HEK293T (cell line): ENCODE measurements around the gene CLEC16A.

Source experiments
- CTCF ChIA-PET: fragments of 350-600 bp; formaldehyde crosslinking; extraction: SDS; loops from one replicate; lab custom pipeline; 2021; ENCODE audit warnings: antibody characterized with exemption, inconsistent platforms; lab: Yijun Ruan, JAX
- POLR2A ChIA-PET: fragments of 350-600 bp; formaldehyde crosslinking; extraction: SDS; loops from one replicate; lab custom pipeline; 2020; ENCODE audit warnings: antibody characterized with exemption, inconsistent platforms; lab: Yijun Ruan, JAX
- DNase-seq: peaks from one replicate; pipeline ENCODE4 v3.0.0; 2012; ENCODE audit warnings: mixed read lengths; ENCODE audit errors: extremely low spot score
- ARNT ChIP-seq: fragments of 450-650 bp; IDR thresholded peaks from 2 replicates; pipeline ENCODE4 v1.6.1; 2017; ENCODE audit warnings: mild to moderate bottlenecking
- BHLHE40 ChIP-seq: fragments of 450-650 bp; IDR thresholded peaks from 2 replicates; pipeline ENCODE4 v1.6.1; 2016; ENCODE audit warnings: mild to moderate bottlenecking, moderate library complexity, borderline replicate concordance
- CTBP1 ChIP-seq: fragments of 450-650 bp; IDR thresholded peaks from 2 replicates; pipeline ENCODE4 v1.6.1; 2016; ENCODE audit warnings: borderline replicate concordance
- ELF4 ChIP-seq: fragments of 450-650 bp; IDR thresholded peaks from 2 replicates; pipeline ENCODE4 v1.6.1; 2017; ENCODE audit warnings: antibody characterized with exemption
- FOXA1 ChIP-seq: fragments of 450-650 bp; IDR thresholded peaks from 2 replicates; pipeline ENCODE4 v1.6.1; 2016; ENCODE audit warnings: mild to moderate bottlenecking
- FOXK2 ChIP-seq: fragments of 450-650 bp; IDR thresholded peaks from 2 replicates; pipeline ENCODE4 v1.6.1; 2016; ENCODE audit warnings: mild to moderate bottlenecking
- FOXM1 ChIP-seq: fragments of 450-650 bp; IDR thresholded peaks from 2 replicates; pipeline ENCODE4 v1.6.1; 2017; ENCODE audit warnings: mild to moderate bottlenecking, borderline replicate concordance
- HDGF ChIP-seq: fragments of 450-650 bp; IDR thresholded peaks from 2 replicates; pipeline ENCODE4 v1.6.1; 2017; ENCODE audit warnings: antibody characterized with exemption, borderline replicate concordance
- L3MBTL2 ChIP-seq: fragments of 450-650 bp; conservative IDR thresholded peaks from 2 replicates; pipeline ENCODE4 v1.6.1; 2016; ENCODE audit warnings: mild to moderate bottlenecking
- LEF1 ChIP-seq: fragments of 450-650 bp; IDR thresholded peaks from 2 replicates; pipeline ENCODE4 v1.6.1; 2017; ENCODE audit warnings: mild to moderate bottlenecking, borderline replicate concordance
- NFRKB ChIP-seq: fragments of 450-650 bp; IDR thresholded peaks from 2 replicates; pipeline ENCODE4 v1.6.1; 2016; ENCODE audit warnings: mild to moderate bottlenecking, moderate library complexity
- SP1 ChIP-seq: fragments of 450-650 bp; IDR thresholded peaks from 2 replicates; pipeline ENCODE4 v1.6.1; 2017
- SUZ12 ChIP-seq: fragments of 450-650 bp; IDR thresholded peaks from 2 replicates; pipeline ENCODE4 v1.6.1; 2016; ENCODE audit warnings: mild to moderate bottlenecking
- TARDBP ChIP-seq: fragments of 450-650 bp; IDR thresholded peaks from 2 replicates; pipeline ENCODE4 v1.6.1; 2016
- ZNF384 ChIP-seq: fragments of 450-650 bp; IDR thresholded peaks from 2 replicates; pipeline ENCODE4 v1.6.1; 2016
- TF ChIP-seq, protein P1 (sequence below): fragments of 450-650 bp; IDR thresholded peaks from 2 replicates; pipeline ENCODE4 v1.6.1; 2016

CLEC16A gene

DNA sequence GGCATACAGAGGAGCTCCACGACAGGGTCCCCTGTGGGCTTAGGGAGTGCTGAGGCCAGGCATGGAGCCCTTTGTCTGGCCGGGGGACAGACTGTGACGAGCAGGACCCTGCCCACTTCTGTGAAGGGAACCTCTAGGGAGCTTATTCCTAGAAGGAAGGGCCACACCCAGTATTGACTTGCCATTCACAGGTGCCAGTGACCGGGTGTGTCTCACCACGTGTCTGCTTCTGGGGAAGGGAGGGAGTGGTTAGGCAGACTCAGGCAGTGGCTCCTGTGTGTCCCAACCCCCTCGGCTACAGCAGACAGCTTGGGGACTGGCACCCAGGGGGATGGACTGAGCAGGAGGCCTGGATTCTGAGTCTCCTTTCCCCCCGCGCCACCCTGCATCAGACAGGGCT is 254.5 kb downstream of the CLEC16A start:
- no peak for TF ChIP-seq SP1
- TF ChIP-seq LEF1: no peak
- no peak for TF ChIP-seq HDGF
- no peak for TF ChIP-seq ARNT
- no peak for TF ChIP-seq BHLHE40
- TF ChIP-seq FOXK2: no peak
- no peak for TF ChIP-seq NFRKB
- no peak for TF ChIP-seq L3MBTL2
- TF ChIP-seq TARDBP: no peak
- TF ChIP-seq, protein P1, sequence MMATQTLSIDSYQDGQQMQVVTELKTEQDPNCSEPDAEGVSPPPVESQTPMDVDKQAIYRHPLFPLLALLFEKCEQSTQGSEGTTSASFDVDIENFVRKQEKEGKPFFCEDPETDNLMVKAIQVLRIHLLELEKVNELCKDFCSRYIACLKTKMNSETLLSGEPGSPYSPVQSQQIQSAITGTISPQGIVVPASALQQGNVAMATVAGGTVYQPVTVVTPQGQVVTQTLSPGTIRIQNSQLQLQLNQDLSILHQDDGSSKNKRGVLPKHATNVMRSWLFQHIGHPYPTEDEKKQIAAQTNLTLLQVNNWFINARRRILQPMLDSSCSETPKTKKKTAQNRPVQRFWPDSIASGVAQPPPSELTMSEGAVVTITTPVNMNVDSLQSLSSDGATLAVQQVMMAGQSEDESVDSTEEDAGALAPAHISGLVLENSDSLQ: no peak
- POLR2A ChIA-PET: no interaction called here
- no peak for DNase-seq
- CTCF ChIA-PET: no interaction called here

DNA sequence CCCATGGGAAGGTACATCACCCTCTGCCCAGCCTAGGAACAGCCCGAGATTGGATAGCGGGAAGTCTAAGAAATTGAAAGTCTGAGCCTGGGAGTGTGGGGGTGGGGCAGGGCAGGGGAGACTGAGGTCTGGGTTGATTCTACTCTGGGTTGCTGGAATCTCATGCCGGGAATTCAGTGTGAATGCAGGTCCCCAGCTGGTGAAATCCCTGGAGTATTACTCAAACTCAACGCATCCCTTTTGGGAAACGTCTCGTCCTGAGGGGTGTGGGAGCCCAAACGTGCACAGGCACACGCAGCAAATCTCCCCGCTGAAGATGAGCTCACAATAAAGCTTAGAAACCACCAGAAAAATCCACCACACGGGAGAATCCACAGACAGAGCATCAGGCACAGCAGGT is 256.2 kb downstream of the CLEC16A start:
- POLR2A ChIA-PET: interaction anchor here (0.8 to 1.5 kb wide), 2 partner anchors 55 to 56 kb away, joined by 3 read pairs; partner anchors contain the start of gene SOCS1
- CTCF ChIA-PET: interaction anchor here (0.7 to 1.1 kb wide), 4 partner anchors 9 to 204 kb away, joined by 3 to 5 read pairs (median 4); partner anchors contain the start of gene SOCS1
- TF ChIP-seq L3MBTL2 (no peak), ARNT (no peak), ZNF384 (no peak), BHLHE40 (no peak), FOXA1 (no peak), CTBP1 (no peak), FOXM1 (no peak), SUZ12 (no peak), NFRKB (no peak), ELF4 (no peak), LEF1 (no peak), HDGF (no peak), TARDBP (no peak), SP1 (no peak), FOXK2 (no peak)
- TF ChIP-seq, protein P1: no peak
- no peak for DNase-seq

DNA sequence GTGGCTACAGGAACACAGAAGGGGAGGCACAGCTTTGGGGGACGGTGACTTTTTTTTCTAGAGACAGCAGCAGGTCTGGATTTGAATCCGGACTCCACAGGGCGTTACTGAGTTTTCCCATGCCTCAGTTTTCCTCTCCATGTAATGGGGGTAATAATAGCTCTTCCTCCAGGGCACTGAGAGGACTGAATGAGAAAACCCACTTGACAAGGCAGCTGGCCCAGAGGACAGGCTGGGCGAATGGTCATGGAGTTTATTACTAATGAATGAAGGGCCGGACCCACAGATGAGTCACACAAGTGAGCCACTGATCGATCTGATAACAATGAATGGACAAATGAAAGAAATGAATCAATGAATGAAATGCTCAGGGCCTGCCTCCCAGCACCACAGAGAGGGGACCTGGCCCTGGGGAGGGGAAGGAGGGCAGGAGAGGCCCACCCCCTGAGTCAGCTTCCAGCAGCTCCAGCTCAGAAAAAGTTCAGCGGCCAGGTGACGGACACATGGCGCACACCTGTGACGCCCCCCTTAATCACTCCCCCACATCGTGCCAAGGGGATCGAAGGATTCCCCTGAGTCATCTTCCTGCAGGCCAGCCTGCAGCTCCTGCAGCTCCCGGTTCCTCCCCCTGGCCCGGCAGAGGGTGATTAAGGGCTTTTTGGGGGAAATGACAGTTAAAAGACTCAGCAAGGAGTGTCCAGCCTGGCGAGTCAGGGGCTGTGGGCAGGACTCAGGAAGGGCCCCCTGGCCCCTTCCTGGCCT is 257.3 kb downstream of the CLEC16A start:
- TF ChIP-seq CTBP1 (no peak), ARNT (no peak), NFRKB (no peak), FOXM1 (no peak), SUZ12 (no peak), LEF1 (no peak), ELF4 (no peak), SP1 (no peak)
- TF ChIP-seq, protein P1: no peak
- ChIA-PET CTCF (interaction anchor here (1.1 kb wide), 1 partner anchor 10 kb away, joined by 4 read pairs; no protein-coding TSS in a partner anchor), POLR2A (interaction anchor here (1.5 kb wide), 1 partner anchor 54 kb away, joined by 3 read pairs; the partner anchor contains the start of gene SOCS1)
- no peak for DNase-seq

DNA sequence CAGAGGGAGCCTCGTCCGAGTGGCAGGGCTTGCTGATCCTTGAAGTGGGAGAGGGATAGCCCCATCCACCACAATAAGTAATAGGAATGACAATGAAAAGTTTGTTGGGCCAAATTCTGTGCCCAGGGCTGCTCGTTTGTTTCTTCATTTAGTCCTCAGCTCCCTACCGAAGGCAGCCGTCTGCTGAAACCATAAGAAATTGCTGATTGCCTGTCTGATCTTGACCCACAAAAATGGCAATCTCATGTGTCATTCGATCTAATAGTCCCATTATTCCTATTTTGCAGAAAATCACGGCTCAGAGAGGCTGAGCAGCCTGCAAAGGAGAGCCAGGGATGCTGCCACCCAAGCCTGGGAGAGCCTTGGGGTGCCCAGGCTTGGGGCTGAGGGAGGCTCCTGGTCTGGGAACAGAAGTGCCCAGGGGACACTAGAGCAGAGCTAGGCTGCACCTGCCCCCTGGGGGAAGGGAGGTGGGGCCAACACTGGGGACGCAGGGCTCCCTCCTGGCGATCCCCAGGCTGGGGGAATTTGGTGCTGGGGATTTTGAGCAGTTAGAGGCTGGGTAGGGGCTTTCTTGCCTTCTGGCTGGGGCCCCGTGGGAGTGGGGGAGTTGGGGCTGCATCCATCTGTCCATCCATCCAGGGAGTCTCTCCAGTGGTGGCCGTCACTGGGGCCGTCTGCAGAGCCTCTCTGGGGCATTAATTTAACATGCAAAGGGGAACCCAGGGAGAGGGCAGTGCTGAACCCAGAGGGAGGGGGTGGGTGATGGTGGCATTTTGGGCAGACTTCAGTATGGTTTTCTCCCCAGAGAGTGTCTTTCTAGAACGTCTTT is 258.1 kb downstream of the CLEC16A start:
- no peak for DNase-seq
- CTCF ChIA-PET: no interaction called here
- POLR2A ChIA-PET: interaction anchor here (1.5 kb wide), 1 partner anchor 54 kb away, joined by 3 read pairs; the partner anchor contains the start of gene SOCS1
- TF ChIP-seq, protein P1: no peak
- no peak for TF ChIP-seq ARNT
- no peak for TF ChIP-seq ELF4
- TF ChIP-seq TARDBP: no peak

DNA sequence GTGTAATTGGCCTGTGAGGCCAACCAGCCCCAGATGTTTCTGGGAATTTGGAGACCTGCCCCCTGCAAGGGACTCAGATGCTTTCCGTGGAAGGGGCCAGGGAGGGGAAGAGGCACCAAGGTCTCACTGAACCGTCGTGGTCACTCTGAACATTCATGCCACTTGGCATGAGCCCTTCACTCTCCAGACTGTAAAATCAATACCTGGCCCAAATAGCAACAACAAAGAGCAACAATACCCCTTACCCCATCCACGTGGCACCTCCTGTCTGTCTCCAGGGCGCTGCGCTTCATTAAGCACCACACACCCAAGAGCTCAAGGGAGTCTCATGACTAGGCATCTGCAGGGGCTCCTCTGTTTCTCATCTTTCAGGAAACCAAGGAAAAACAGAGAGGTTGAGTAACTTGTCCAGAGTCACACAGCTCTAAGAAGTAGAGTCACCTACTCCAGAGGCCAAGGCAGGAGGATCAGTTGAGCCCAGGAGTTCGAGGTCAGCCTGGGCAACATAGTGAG is 258.8 kb downstream of the CLEC16A start:
- POLR2A ChIA-PET: no interaction called here
- CTCF ChIA-PET: no interaction called here
- TF ChIP-seq HDGF: no peak
- no peak for DNase-seq
